Measurements from ENCODE around the gene LRRC74B. TPM values are rescaled to one million over a fixed set of nuclear protein-coding genes. Genes with fewer than 3 reads are reported as not detected.

The LRRC74B gene
- polyA plus RNA-seq, 1 of the 3 experiments (the other 2 are of a cell fraction) = 0.03 TPM

- TF ChIP-seq RXRA (IDR thresholded peaks at IDR 0.05; ENCODE audit: borderline replicate concordance, low read depth) (no peak), NRF1 (IDR thresholded peaks at IDR 0.05; ENCODE audit: low read depth, low read length) (no peak), PBX3 (IDR thresholded peaks at IDR 0.05) (no peak), NFIC (IDR thresholded peaks at IDR 0.05; ENCODE audit: borderline replicate concordance) (no peak), USF2 (IDR thresholded peaks at IDR 0.05; ENCODE audit: borderline replicate concordance, low read depth, low read length) (no peak), RCOR1 (IDR thresholded peaks at IDR 0.05; ENCODE audit: low read length) (no peak)
Observed at GRCh38 chr22:21030621-21031544, 14.9 kb upstream of the LRRC74B start (continued).

GRCh38 chr22:21031545-21032036, 14.2 kb upstream of the LRRC74B start:
- Histone ChIP-seq H3K9me3 (no peaks in the 10 kb centered on the region), H3K4me3 (ENCODE audit: low read depth in 2 of 2, low read length in 1 of 2) (no peak overlapping the region), H3F3A (replicated peaks; ENCODE audit: insufficient read depth) (no peaks in the 10 kb centered on the region), H3K9me2 (no peaks in the 10 kb centered on the region), H3K9ac (no peak overlapping the region), H3K4me1 (ENCODE audit: control insufficient read depth in 1 of 2, insufficient read depth in 2 of 2, low read depth in 1 of 2, low read length in 1 of 2) (peaks cover 0 to 21% of the 10 kb centered on the region in 2 experiments; a peak in 1 of 4 replicates), H3K36me3 (replicated peaks in 1 of 2; ENCODE audit: control insufficient read depth in 1 of 2, insufficient read depth in 2 of 2, low read length in 1 of 2) (no peaks in the 10 kb centered on the region), H3K79me2 (ENCODE audit: insufficient read depth) (no peaks in the 10 kb centered on the region), H3K4me2 (no peak overlapping the region), H4K20me1 (ENCODE audit: insufficient read depth) (no peaks in the 10 kb centered on the region), H3K27me3 (ENCODE audit: insufficient read depth) (no peaks in the 10 kb centered on the region), H2AFZ (ENCODE audit: low read depth) (no peak overlapping the region), H3K27ac (ENCODE audit: low read depth in 2 of 2, low read length in 1 of 2) (no peak overlapping the region)
- DNase-seq = no peak
- no peak for TF ChIP-seq EZH2phosphoT487 (IDR thresholded peaks at IDR 0.05; ENCODE audit: borderline replicate concordance, low read depth)
- no peak for TF ChIP-seq MAX (IDR thresholded peaks at IDR 0.05; ENCODE audit: low read depth)
- no peak for TF ChIP-seq POLR2AphosphoS5 (IDR thresholded peaks at IDR 0.05; ENCODE audit: low read depth, low read length)
- TF ChIP-seq ZBTB33 (IDR thresholded peaks at IDR 0.05; ENCODE audit: borderline replicate concordance, low read depth) = no peak
- TF ChIP-seq IRF3 (IDR thresholded peaks at IDR 0.05; ENCODE audit: low read depth, low read length) = no peak
- no peak for TF ChIP-seq EP300 (IDR thresholded peaks at IDR 0.05; ENCODE audit: borderline replicate concordance in 1 of 2, low read depth in 1 of 2, low read length in 1 of 2)
- TF ChIP-seq GABPA (IDR thresholded peaks at IDR 0.05; ENCODE audit: low read depth) = no peak
- TF ChIP-seq FOXJ3 (CRISPR knock-in tag; IDR thresholded peaks at IDR 0.05) = no peak
- TF ChIP-seq TCF12 (IDR thresholded peaks at IDR 0.05) = no peak
- no peak for TF ChIP-seq ELF1 (IDR thresholded peaks at IDR 0.05)
- TF ChIP-seq USF1 (IDR thresholded peaks at IDR 0.05; ENCODE audit: borderline replicate concordance, low read depth) = no peak
- 83% methylated on average over 7 of the region's 18 CpGs for WGBS (ENCODE audit: low lambda C conversion rate)
- POLR2A ChIA-PET = interaction anchor here (0.7 kb wide), 1 partner anchor 32 kb away, joined by 3 read pairs; no protein-coding TSS in a partner anchor
- CTCF ChIA-PET = interaction anchor here (1.0 kb wide), 1 partner anchor 10 kb away, joined by 4 read pairs; no protein-coding TSS in a partner anchor

Measured in SK-N-SH (cell line).